ENCODE measurements around the gene ARHGEF2.

- no peak for TF ChIP-seq CTCF (IDR thresholded peaks at IDR 0.05)
- no peak for TF ChIP-seq POLR2A (IDR thresholded peaks at IDR 0.05)
Observed at GRCh38 chr1:155966135-155966534, 12.2 kb downstream of the ARHGEF2 start.
